Mesenchymal stem cell (in vitro differentiated cells and primary cell): ENCODE data around the gene PIK3CB. TPM values are rescaled to one million over a fixed set of nuclear protein-coding genes. Genes with fewer than 3 reads are reported as not detected.

Experiments
- DNase-seq: peaks from one replicate; pipeline ENCODE4 v3.0.0-alpha.2; 2013
- H2AFZ ChIP-seq: one replicate; pipeline ENCODE4 v1.6.1; 2013; ENCODE audit warnings: low read depth, mild to moderate bottlenecking, control low read depth, inconsistent platforms, low read length, moderate library complexity
- H2AK5ac ChIP-seq: 2 replicates; pipeline ENCODE4 v1.6.1; 2013; ENCODE audit warnings: low read length, moderate library complexity, mild to moderate bottlenecking, inconsistent platforms; ENCODE audit not compliant: severe bottlenecking
- H2BK120ac ChIP-seq: one replicate; pipeline ENCODE4 v1.6.1; 2013; ENCODE audit warnings: low read depth, mild to moderate bottlenecking, inconsistent platforms, low read length, moderate library complexity
- H2BK12ac ChIP-seq, 2 experiments: one replicate each; pipeline ENCODE4 v1.6.1; 2013; ENCODE audit warnings: inconsistent platforms in 2 of 2, low read length in 2 of 2, mild to moderate bottlenecking in 2 of 2, moderate library complexity in 2 of 2, control low read depth in 1 of 2
- H2BK15ac ChIP-seq: one replicate; pipeline ENCODE4 v1.6.1; 2013; ENCODE audit warnings: mild to moderate bottlenecking, low read depth, inconsistent platforms; ENCODE audit not compliant: poor library complexity, severe bottlenecking
- H2BK5ac ChIP-seq: 2 replicates; pipeline ENCODE4 v1.6.1; 2013; ENCODE audit warnings: low read depth, mild to moderate bottlenecking, low read length, control low read depth, inconsistent platforms; ENCODE audit not compliant: poor library complexity, severe bottlenecking
- H3K14ac ChIP-seq, 2 experiments: one replicate each; pipeline ENCODE4 v1.6.1; 2013; ENCODE audit warnings: inconsistent platforms in 2 of 2, low read length in 2 of 2, control low read depth in 1 of 2, mild to moderate bottlenecking in 1 of 2, moderate library complexity in 1 of 2
- H3K18ac ChIP-seq, 2 experiments: one replicate each; pipeline ENCODE4 v1.6.1; 2013; ENCODE audit warnings: inconsistent platforms in 2 of 2, low read length in 2 of 2, control low read depth in 1 of 2, low read depth in 1 of 2, mild to moderate bottlenecking in 1 of 2
- H3K23ac ChIP-seq, 2 experiments: one replicate each; pipeline ENCODE4 v1.6.1; 2013; ENCODE audit warnings: inconsistent platforms in 2 of 2, low read length in 2 of 2, mild to moderate bottlenecking in 2 of 2, moderate library complexity in 2 of 2, control low read depth in 1 of 2
- H3K27ac ChIP-seq: 2 replicates; pipeline ENCODE4 v1.5.1; 2013; ENCODE audit warnings: mild to moderate bottlenecking, moderate library complexity, low read length, control low read depth, inconsistent platforms; ENCODE audit not compliant: poor library complexity, severe bottlenecking
- H3K27me3 ChIP-seq, 2 experiments: 2 replicates each; pipeline versions ENCODE4 v1.6.1 to v1.7.0; 2013; ENCODE audit warnings: low read length in 2 of 2, mild to moderate bottlenecking in 2 of 2, moderate library complexity in 2 of 2, control low read depth in 1 of 2, inconsistent platforms in 1 of 2; ENCODE audit not compliant: control insufficient read depth in 1 of 2, insufficient read depth in 1 of 2
- H3K36me3 ChIP-seq, 2 experiments: 2 replicates each; pipeline versions ENCODE4 v1.6.1 to v1.7.0; 2013; ENCODE audit warnings: low read length in 2 of 2, control low read depth in 1 of 2, inconsistent platforms in 1 of 2, low read depth in 1 of 2, mild to moderate bottlenecking in 1 of 2; ENCODE audit not compliant: insufficient read depth in 2 of 2, control insufficient read depth in 1 of 2
- H3K4ac ChIP-seq, 2 experiments: one replicate each; pipeline ENCODE4 v1.6.1; 2013; ENCODE audit warnings: inconsistent platforms in 2 of 2, low read length in 2 of 2, mild to moderate bottlenecking in 2 of 2, moderate library complexity in 2 of 2, control low read depth in 1 of 2, low read depth in 1 of 2
- H3K4me1 ChIP-seq: 2 replicates; pipeline ENCODE4 v1.6.1; 2013; ENCODE audit warnings: low read depth, low read length, control low read depth; ENCODE audit not compliant: control insufficient read depth, insufficient read depth
- H3K4me2 ChIP-seq: 2 replicates; pipeline ENCODE4 v1.6.1; 2013; ENCODE audit warnings: low read length, mild to moderate bottlenecking, inconsistent platforms; ENCODE audit not compliant: poor library complexity, severe bottlenecking
- H3K4me3 ChIP-seq, 2 experiments: 2 replicates each; pipeline versions ENCODE4 v1.5.1 to v1.7.0; 2013; ENCODE audit warnings: low read length in 2 of 2, mild to moderate bottlenecking in 2 of 2, control low read depth in 1 of 2, low read depth in 1 of 2; ENCODE audit not compliant: insufficient read depth in 1 of 2
- H3K79me1 ChIP-seq: replicated peaks from 2 replicates; pipeline ENCODE4 v1.6.1; 2013; ENCODE audit warnings: mild to moderate bottlenecking, control low read depth, low read length, inconsistent platforms; ENCODE audit not compliant: poor library complexity, severe bottlenecking
- H3K9ac ChIP-seq: 2 replicates; pipeline ENCODE4 v1.7.0; 2013; ENCODE audit warnings: mild to moderate bottlenecking, low read length, moderate library complexity
- H3K9me3 ChIP-seq: 2 replicates; pipeline ENCODE4 v1.7.0; 2013; ENCODE audit warnings: mild to moderate bottlenecking, low read length; ENCODE audit not compliant: control insufficient read depth
- H4K8ac ChIP-seq: one replicate; pipeline ENCODE4 v1.6.1; 2013; ENCODE audit warnings: inconsistent platforms, mild to moderate bottlenecking, low read length, moderate library complexity
- H4K91ac ChIP-seq: one replicate; pipeline ENCODE4 v1.6.1; 2013; ENCODE audit warnings: mild to moderate bottlenecking, low read length, inconsistent platforms
- WGBS: methylation state at CpG from one replicate; pipeline ENCODE4 v1.1.7; 2013; ENCODE audit warnings: mixed read lengths; 5-methylcytosine and 5-hydroxymethylcytosine counted together
- polyA plus RNA-seq, 2 experiments: library from polyadenylated mRNA; stranded (reverse); fragments of 200-250 nt; gene quantifications; one replicate each; pipeline ENCODE4 v1.2.3, GENCODE V29; 2013

Gene PIK3CB
- polyA plus RNA-seq (2013, experiment 1 of 2) = 3.2 TPM
- 2.9 TPM for polyA plus RNA-seq (2013, experiment 2 of 2)

GRCh38 chr3:138834596-138835396 lies at the start of gene PIK3CB:
TSS of gene PIK3CB (minus strand) at chr3:138834928. CDS start at chr3:138759343, 75,585 bp downstream.
- peaks cover 3% of the 10 kb centered on the region for H3K79me1 ChIP-seq
- H3K18ac ChIP-seq = peak within 1 kb of the TSS; percentile 73 to 95
- H2BK12ac ChIP-seq = peak within 1 kb of the TSS in 1 of 2 experiments; percentile 83
- H3K9me3 ChIP-seq = no peaks in the 10 kb centered on the region
- H2BK120ac ChIP-seq = no peak within 1 kb of the TSS
- H3K14ac ChIP-seq = peak within 1 kb of the TSS in 1 of 2 experiments; percentile 88
- peak within 1 kb of the TSS; percentile 98 for H3K27ac ChIP-seq
- peak within 1 kb of the TSS; percentile 31 for H2BK5ac ChIP-seq
- no peaks in the 10 kb centered on the region for H3K36me3 ChIP-seq
- H3K4me3 ChIP-seq = peak within 1 kb of the TSS; percentile 98 to 99
- no peaks in the 10 kb centered on the region for H3K27me3 ChIP-seq
- H3K4me2 ChIP-seq = peak within 1 kb of the TSS; percentile 92
- peak within 1 kb of the TSS; percentile 92 for H4K8ac ChIP-seq
- H3K23ac ChIP-seq = peak within 1 kb of the TSS; percentile 20 to 77
- peak within 1 kb of the TSS; percentile 99 for H2AFZ ChIP-seq
- WGBS = 1% methylated on average over 58 of the region's 88 CpGs
- DNase-seq = peak; percentile 76
- H3K9ac ChIP-seq = peak within 1 kb of the TSS; percentile 97
- peak within 1 kb of the TSS in 1 of 2 experiments; percentile 50 for H3K4ac ChIP-seq
- peak within 1 kb of the TSS; percentile 78 for H2AK5ac ChIP-seq
- H3K4me1 ChIP-seq = peaks cover 8% of the 10 kb centered on the region
- H2BK15ac ChIP-seq = peak within 1 kb of the TSS; percentile 52
- peak within 1 kb of the TSS; percentile 89 for H4K91ac ChIP-seq

GRCh38 chr3:138881233-138881632 lies 46.5 kb upstream of the PIK3CB start:
- H2BK12ac ChIP-seq = no peak overlapping the region
- no peak overlapping the region for H2BK15ac ChIP-seq
- H2BK5ac ChIP-seq = no peak overlapping the region
- no peak overlapping the region for H2BK120ac ChIP-seq
- H3K14ac ChIP-seq = no peak overlapping the region
- H3K9me3 ChIP-seq = no peaks in the 10 kb centered on the region
- no peak overlapping the region for H3K4ac ChIP-seq
- H3K27me3 ChIP-seq = no peaks in the 10 kb centered on the region
- H2AK5ac ChIP-seq = no peak overlapping the region
- H4K91ac ChIP-seq = no peak overlapping the region
- no peaks in the 10 kb centered on the region for H3K79me1 ChIP-seq
- H4K8ac ChIP-seq = no peak overlapping the region
- H3K27ac ChIP-seq = no peak overlapping the region
- no peak overlapping the region for H3K9ac ChIP-seq
- 40% methylated on average over 1 of the region's 2 CpGs for WGBS
- no peaks in the 10 kb centered on the region for H3K36me3 ChIP-seq
- H3K18ac ChIP-seq = no peak overlapping the region
- H2AFZ ChIP-seq = no peak overlapping the region
- no peaks in the 10 kb centered on the region for H3K4me1 ChIP-seq
- no peak overlapping the region for H3K4me2 ChIP-seq
- DNase-seq = no peak
- H3K23ac ChIP-seq = no peak overlapping the region
- H3K4me3 ChIP-seq = no peak overlapping the region

GRCh38 chr3:138879541-138880380 lies 45.0 kb upstream of the PIK3CB start:
- H2AFZ ChIP-seq = no peak overlapping the region
- no peak for DNase-seq
- H3K9ac ChIP-seq = no peak overlapping the region
- no peaks in the 10 kb centered on the region for H3K9me3 ChIP-seq
- H3K27ac ChIP-seq = no peak overlapping the region
- no peak overlapping the region for H3K14ac ChIP-seq
- H2AK5ac ChIP-seq = no peak overlapping the region
- H2BK5ac ChIP-seq = no peak overlapping the region
- no peak overlapping the region for H3K4me2 ChIP-seq
- no peak overlapping the region for H3K4ac ChIP-seq
- H3K36me3 ChIP-seq = no peaks in the 10 kb centered on the region
- peak overlapping the region; percentile 75 for H4K8ac ChIP-seq
- H2BK15ac ChIP-seq = no peak overlapping the region
- no peaks in the 10 kb centered on the region for H3K4me1 ChIP-seq
- H2BK12ac ChIP-seq = no peak overlapping the region
- H3K79me1 ChIP-seq = no peaks in the 10 kb centered on the region
- 30% methylated on average over 10 of the region's 14 CpGs for WGBS
- no peak overlapping the region for H3K23ac ChIP-seq
- H2BK120ac ChIP-seq = no peak overlapping the region
- no peak overlapping the region for H3K4me3 ChIP-seq
- H3K18ac ChIP-seq = peak overlapping the region in 1 of 2 experiments; percentile 21
- no peak overlapping the region for H4K91ac ChIP-seq
- no peaks in the 10 kb centered on the region for H3K27me3 ChIP-seq

- H3K27me3 ChIP-seq = no peaks in the 10 kb centered on the region
- peaks cover 2% of the 10 kb centered on the region for H3K9me3 ChIP-seq
- no peak overlapping the region for H2AK5ac ChIP-seq
- H2BK12ac ChIP-seq = no peak overlapping the region
- no peak overlapping the region for H2BK120ac ChIP-seq
- H3K4me2 ChIP-seq = no peak overlapping the region
- H3K9ac ChIP-seq = no peak overlapping the region
- H3K4ac ChIP-seq = no peak overlapping the region
- H3K27ac ChIP-seq = no peak overlapping the region
- no peaks in the 10 kb centered on the region for H3K36me3 ChIP-seq
- no peak overlapping the region for H2BK5ac ChIP-seq
- no peak overlapping the region for H3K23ac ChIP-seq
- no peak overlapping the region for H4K8ac ChIP-seq
- no peak for DNase-seq
- 88% methylated on average over 2 of the region's 2 CpGs for WGBS
- no peak overlapping the region for H3K14ac ChIP-seq
- H3K4me3 ChIP-seq = no peak overlapping the region
- no peak overlapping the region for H4K91ac ChIP-seq
- H3K79me1 ChIP-seq = no peaks in the 10 kb centered on the region
- no peaks in the 10 kb centered on the region for H3K4me1 ChIP-seq
- H2AFZ ChIP-seq = no peak overlapping the region
- H2BK15ac ChIP-seq = no peak overlapping the region
- H3K18ac ChIP-seq = no peak overlapping the region
These were observed 42.5 kb upstream of the PIK3CB start for GRCh38 chr3:138877226-138877625.
